Gastrocnemius medialis (tissue), 4 donors: ENCODE results near the gene OSBPL10. TPM values are rescaled to one million over a fixed set of nuclear protein-coding genes. Genes with fewer than 3 reads are reported as not detected.

Experiments
- ATAC-seq, 2 donors: fragments of 150-250 bp; one replicate each; pipeline ENCODE4 v1.9.1; 2016
- DNase-seq, 2 donors: peaks; one replicate each; pipeline ENCODE4 v3.0.0-alpha.2; 2019
- H3K27ac ChIP-seq, 4 donors: fragments of 200-600 bp; sonication (generic); 1 replicate in 1 of 4; 2 replicates in 3 of 4; pipeline ENCODE4 v1.5.1; 2016 to 2018; ENCODE audit warnings: mild to moderate bottlenecking in 2 of 4, moderate library complexity in 1 of 4
- H3K27me3 ChIP-seq, 3 donors: fragments of 200-600 bp; sonication (generic) in 2 of 3; 1 replicate in 1 of 3; 2 replicates in 2 of 3; pipeline versions ENCODE4 v1.5.1 to v1.6.0; 2016 to 2019; ENCODE audit warnings: mild to moderate bottlenecking in 1 of 3, moderate library complexity in 1 of 3
- H3K36me3 ChIP-seq, 2 donors: fragments of 200-600 bp; sonication (generic) in 1 of 2; one replicate each; pipeline ENCODE4 v1.5.1; 2017 to 2018
- H3K4me1 ChIP-seq, 2 donors: fragments of 200-600 bp; sonication (generic) in 1 of 2; one replicate each; pipeline ENCODE4 v1.5.1; 2016 to 2017; ENCODE audit warnings: mild to moderate bottlenecking in 2 of 2
- H3K4me3 ChIP-seq, 4 donors: fragments of 200-600 bp; sonication (generic) in 3 of 4; 1 replicate in 1 of 4; 2 replicates in 3 of 4; pipeline ENCODE4 v1.5.1; 2016 to 2019; ENCODE audit warnings: mild to moderate bottlenecking in 2 of 4
- H3K9me3 ChIP-seq, 3 donors: fragments of 200-600 bp; sonication (generic) in 2 of 3; 1 replicate in 1 of 3; 2 replicates in 2 of 3; pipeline ENCODE4 v1.5.1; 2016 to 2019
- CTCF ChIP-seq, 5 experiments: fragments of 450-650 bp in 3 of 5; fragments of 200-600 bp in 2 of 5; sonication (generic) in 2 of 5; IDR thresholded peaks in 4 of 5; conservative IDR thresholded peaks in 1 of 5; 1 replicate in 4 of 5; 2 replicates in 1 of 5; pipeline ENCODE4 v1.5.1; 2016 to 2019; ENCODE audit warnings: antibody characterized with exemption in 5 of 5, mild to moderate bottlenecking in 3 of 5, moderate library complexity in 3 of 5
- POLR2A ChIP-seq, 2 donors: fragments of 450-650 bp; IDR thresholded peaks; one replicate each; pipeline ENCODE4 v1.6.1; 2017; ENCODE audit warnings: antibody characterized with exemption in 2 of 2, mild to moderate bottlenecking in 2 of 2, moderate library complexity in 2 of 2
- in situ Hi-C, 4 donors: fragments of 200-750 bp; cut with MboI; loops; one replicate each; pipeline versions ENCODE4 v1.15.0 to v1.8.0; 2017; ENCODE audit warnings: low sequenced_read_pairs in 4 of 4
- intact Hi-C: fragments of 100-400 bp; cut with DNase I; formaldehyde crosslinking; loops from one replicate; pipeline ENCODE4 v1.15.1; 2023; ENCODE audit warnings: low total_unique reads
- total RNA-seq, 4 donors: library from RNA; depleted of rRNA; stranded (reverse); fragments of >200 nt; gene quantifications; one replicate each; pipeline versions ENCODE4 v1.1.0 to v1.2.3, GENCODE V29; 2016

The OSBPL10 gene
- total RNA-seq, 4 donors from 2014 or later: 1.4 to 7.0 (median 3.8) TPM

GRCh38 chr3:31900583-31900982, 80.5 kb downstream of the OSBPL10 start:
- H3K27me3 ChIP-seq: no peaks in the 10 kb centered on the region
- in situ Hi-C loops: no loop called here
- H3K9me3 ChIP-seq: no peaks in the 10 kb centered on the region
- no peak overlapping the region for H3K4me3 ChIP-seq
- DNase-seq (no peak), ATAC-seq (no peak)
- intact Hi-C loops: no loop called here
- H3K27ac ChIP-seq: no peak overlapping the region
- TF ChIP-seq POLR2A (IDR thresholded peaks at IDR 0.05) (no peak), CTCF (IDR thresholded peaks at IDR 0.05 in 4 of 5, conservative IDR thresholded peaks at IDR 0.05 in 1 of 5) (no peak)
- H3K4me1 ChIP-seq: no peaks in the 10 kb centered on the region
- no peaks in the 10 kb centered on the region for H3K36me3 ChIP-seq

GRCh38 chr3:31896648-31897433, 84.2 kb downstream of the OSBPL10 start:
- Histone ChIP-seq H3K27me3 (no peaks in the 10 kb centered on the region), H3K27ac (no peak overlapping the region), H3K4me3 (no peak overlapping the region), H3K36me3 (no peaks in the 10 kb centered on the region), H3K9me3 (no peaks in the 10 kb centered on the region), H3K4me1 (no peaks in the 10 kb centered on the region)
- DNase-seq (no peak), ATAC-seq (no peak)
- intact Hi-C loops: no loop called here
- in situ Hi-C loops: no loop called here
- TF ChIP-seq CTCF (IDR thresholded peaks at IDR 0.05 in 4 of 5, conservative IDR thresholded peaks at IDR 0.05 in 1 of 5) (no peak), POLR2A (IDR thresholded peaks at IDR 0.05) (no peak)

- TF ChIP-seq CTCF (IDR thresholded peaks at IDR 0.05 in 4 of 5, conservative IDR thresholded peaks at IDR 0.05 in 1 of 5) (no peak), POLR2A (IDR thresholded peaks at IDR 0.05) (no peak)
- H3K36me3 ChIP-seq: no peaks in the 10 kb centered on the region
- ATAC-seq (no peak), DNase-seq (no peak)
- in situ Hi-C loops (no loop called here), intact Hi-C loops (no loop called here)
- H3K4me3 ChIP-seq: no peak overlapping the region
- H3K9me3 ChIP-seq: no peaks in the 10 kb centered on the region
- H3K27ac ChIP-seq: no peak overlapping the region
- no peaks in the 10 kb centered on the region for H3K27me3 ChIP-seq
- H3K4me1 ChIP-seq: no peaks in the 10 kb centered on the region
Observed at GRCh38 chr3:31896026-31896425, 85.0 kb downstream of the OSBPL10 start.

- intact Hi-C loops (no loop called here), in situ Hi-C loops (no loop called here)
- Histone ChIP-seq H3K27me3 (no peaks in the 10 kb centered on the region), H3K4me1 (no peaks in the 10 kb centered on the region), H3K4me3 (no peak overlapping the region), H3K9me3 (no peaks in the 10 kb centered on the region), H3K27ac (no peak overlapping the region), H3K36me3 (no peaks in the 10 kb centered on the region)
- no peak for DNase-seq
- TF ChIP-seq POLR2A (IDR thresholded peaks at IDR 0.05): no peak
- TF ChIP-seq CTCF (IDR thresholded peaks at IDR 0.05 in 4 of 5, conservative IDR thresholded peaks at IDR 0.05 in 1 of 5): no peak
- no peak for ATAC-seq
Observed at GRCh38 chr3:31895471-31895870, 85.6 kb downstream of the OSBPL10 start.
